Measurements from ENCODE around the gene CCDC174.

DNA sequence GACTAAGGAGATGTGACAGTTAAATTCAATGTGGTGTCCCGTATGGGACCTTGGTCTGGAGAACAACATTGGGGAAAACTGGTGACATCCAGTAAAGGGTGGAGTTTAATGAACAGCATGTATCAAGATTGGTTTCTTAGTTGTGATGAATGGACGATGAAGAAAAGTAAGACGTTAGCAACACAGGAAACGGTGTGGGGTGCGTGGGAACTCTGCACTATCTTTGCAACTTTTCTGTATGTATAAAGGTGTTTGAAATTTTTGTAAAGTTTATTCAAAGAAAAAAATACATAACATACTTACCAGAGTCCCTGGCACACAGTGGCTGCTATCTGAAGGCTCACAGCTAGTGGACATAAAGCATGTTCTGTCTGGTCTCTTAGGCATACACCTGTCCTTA, 6.1 kb upstream of the CCDC174 start:
- TF ChIP-seq, protein P1, sequence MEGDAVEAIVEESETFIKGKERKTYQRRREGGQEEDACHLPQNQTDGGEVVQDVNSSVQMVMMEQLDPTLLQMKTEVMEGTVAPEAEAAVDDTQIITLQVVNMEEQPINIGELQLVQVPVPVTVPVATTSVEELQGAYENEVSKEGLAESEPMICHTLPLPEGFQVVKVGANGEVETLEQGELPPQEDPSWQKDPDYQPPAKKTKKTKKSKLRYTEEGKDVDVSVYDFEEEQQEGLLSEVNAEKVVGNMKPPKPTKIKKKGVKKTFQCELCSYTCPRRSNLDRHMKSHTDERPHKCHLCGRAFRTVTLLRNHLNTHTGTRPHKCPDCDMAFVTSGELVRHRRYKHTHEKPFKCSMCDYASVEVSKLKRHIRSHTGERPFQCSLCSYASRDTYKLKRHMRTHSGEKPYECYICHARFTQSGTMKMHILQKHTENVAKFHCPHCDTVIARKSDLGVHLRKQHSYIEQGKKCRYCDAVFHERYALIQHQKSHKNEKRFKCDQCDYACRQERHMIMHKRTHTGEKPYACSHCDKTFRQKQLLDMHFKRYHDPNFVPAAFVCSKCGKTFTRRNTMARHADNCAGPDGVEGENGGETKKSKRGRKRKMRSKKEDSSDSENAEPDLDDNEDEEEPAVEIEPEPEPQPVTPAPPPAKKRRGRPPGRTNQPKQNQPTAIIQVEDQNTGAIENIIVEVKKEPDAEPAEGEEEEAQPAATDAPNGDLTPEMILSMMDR (IDR thresholded peaks at IDR 0.05): no peak
- TF ChIP-seq EP300 (IDR thresholded peaks at IDR 0.05): no peak
- TF ChIP-seq POLR2AphosphoS5 (IDR thresholded peaks at IDR 0.05): no peak
